Measurements from ENCODE around the gene TSKU. TPM values are rescaled to one million over a fixed set of nuclear protein-coding genes. Genes with fewer than 3 reads are reported as not detected.

Gene TSKU
- total RNA-seq, 1 experiment from 2014 or later: 40.6 TPM

DNA sequence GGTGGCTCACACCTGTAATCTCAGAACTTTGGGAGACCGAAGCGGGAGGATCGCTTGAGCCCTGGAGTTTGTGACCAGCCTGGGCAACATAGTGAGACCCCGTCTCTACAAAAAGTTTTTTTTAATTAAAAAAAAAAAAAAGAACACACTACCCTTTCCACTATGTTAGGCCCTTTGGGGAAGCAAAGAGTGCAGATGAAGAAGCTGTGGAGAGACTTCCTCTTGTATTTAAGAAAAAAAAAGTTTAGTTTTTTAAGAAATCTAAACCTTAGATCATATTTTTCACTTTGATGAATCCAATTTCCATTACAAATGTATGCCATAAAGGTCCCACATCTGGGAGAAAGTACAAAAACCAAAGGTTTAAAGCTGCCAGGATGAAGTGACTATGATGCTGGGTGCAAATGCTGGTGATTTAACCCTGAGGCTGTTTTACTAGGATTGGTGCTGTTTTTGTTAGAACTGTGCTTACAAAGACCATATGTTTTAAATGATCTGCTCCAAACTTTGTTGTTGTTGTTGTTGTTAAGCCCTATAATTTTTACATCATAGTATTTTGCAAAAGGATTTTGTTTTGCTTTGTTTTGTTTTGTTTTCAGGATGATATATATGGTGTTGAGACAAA is 48.6 kb downstream of the TSKU start:
- intact Hi-C loops (cut with micrococcal nuclease; ENCODE audit: unreplicated experiment): no loop called here
- H3K4me1 ChIP-seq: no peaks in the 10 kb centered on the region
- TF ChIP-seq, protein P1, sequence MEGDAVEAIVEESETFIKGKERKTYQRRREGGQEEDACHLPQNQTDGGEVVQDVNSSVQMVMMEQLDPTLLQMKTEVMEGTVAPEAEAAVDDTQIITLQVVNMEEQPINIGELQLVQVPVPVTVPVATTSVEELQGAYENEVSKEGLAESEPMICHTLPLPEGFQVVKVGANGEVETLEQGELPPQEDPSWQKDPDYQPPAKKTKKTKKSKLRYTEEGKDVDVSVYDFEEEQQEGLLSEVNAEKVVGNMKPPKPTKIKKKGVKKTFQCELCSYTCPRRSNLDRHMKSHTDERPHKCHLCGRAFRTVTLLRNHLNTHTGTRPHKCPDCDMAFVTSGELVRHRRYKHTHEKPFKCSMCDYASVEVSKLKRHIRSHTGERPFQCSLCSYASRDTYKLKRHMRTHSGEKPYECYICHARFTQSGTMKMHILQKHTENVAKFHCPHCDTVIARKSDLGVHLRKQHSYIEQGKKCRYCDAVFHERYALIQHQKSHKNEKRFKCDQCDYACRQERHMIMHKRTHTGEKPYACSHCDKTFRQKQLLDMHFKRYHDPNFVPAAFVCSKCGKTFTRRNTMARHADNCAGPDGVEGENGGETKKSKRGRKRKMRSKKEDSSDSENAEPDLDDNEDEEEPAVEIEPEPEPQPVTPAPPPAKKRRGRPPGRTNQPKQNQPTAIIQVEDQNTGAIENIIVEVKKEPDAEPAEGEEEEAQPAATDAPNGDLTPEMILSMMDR (IDR thresholded peaks at IDR 0.05; ENCODE audit: insufficient read depth in 1 of 2, low read depth in 1 of 2, low read length in 1 of 2, severe bottlenecking in 1 of 2, unreplicated experiment in 1 of 2): no peak
- Mint-ChIP-seq H3K27me3 (ENCODE audit: insufficient read depth, unreplicated experiment) (peaks cover 8% of the 10 kb centered on the region), H3K4me1 (ENCODE audit: low read depth, unreplicated experiment) (no peaks in the 10 kb centered on the region), H3K9me3 (ENCODE audit: unreplicated experiment) (no peaks in the 10 kb centered on the region), H3K27ac (ENCODE audit: unreplicated experiment) (no peak overlapping the region), H3K4me3 (ENCODE audit: unreplicated experiment) (no peak overlapping the region), H3K36me3 (ENCODE audit: insufficient read depth, unreplicated experiment) (no peaks in the 10 kb centered on the region)
- no TSS peak for BruUV-seq (replicated peaks)
- H3K4me3 ChIP-seq (ENCODE audit: low read depth, low read length): no peak overlapping the region
- no peaks in the 10 kb centered on the region for H3K27me3 ChIP-seq (replicated peaks; ENCODE audit: control insufficient read depth, insufficient read depth, low read length)
- no peak for DNase-seq
- POLR2A ChIA-PET: no interaction called here
- CTCF ChIA-PET: no interaction called here
- no peaks in the 10 kb centered on the region; the same call in 1 of the 2 replicates for H3K9me3 ChIP-seq
- H3K36me3 ChIP-seq (ENCODE audit: control insufficient read depth, insufficient read depth, low read length): no peaks in the 10 kb centered on the region

DNA sequence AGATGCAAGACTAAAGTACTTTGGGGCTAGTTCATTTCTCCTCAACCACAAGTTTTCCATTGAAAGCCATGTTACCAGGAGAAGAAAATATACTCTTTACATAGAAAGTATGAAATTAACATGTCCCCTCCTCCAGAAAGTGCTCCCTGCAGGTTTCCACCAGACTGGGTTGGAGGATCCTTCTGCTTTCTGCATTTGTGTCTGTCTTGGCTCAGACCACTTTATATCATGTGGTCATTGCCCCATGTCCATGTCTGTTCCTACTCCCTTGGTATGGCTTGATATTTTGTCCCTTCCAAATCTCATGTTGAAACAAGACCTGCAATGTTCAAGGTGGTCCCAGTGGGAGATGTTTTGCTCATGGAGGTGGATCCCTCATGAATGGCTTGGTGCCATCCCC is 49.2 kb downstream of the TSKU start:
- H3K9me3 Mint-ChIP-seq (ENCODE audit: unreplicated experiment): no peaks in the 10 kb centered on the region
- Histone ChIP-seq H3K9me3 (no peaks in the 10 kb centered on the region; the same call in 1 of the 2 replicates), H3K27me3 (replicated peaks; ENCODE audit: control insufficient read depth, insufficient read depth, low read length) (no peaks in the 10 kb centered on the region), H3K4me3 (ENCODE audit: low read depth, low read length) (no peak overlapping the region), H3K36me3 (ENCODE audit: control insufficient read depth, insufficient read depth, low read length) (no peaks in the 10 kb centered on the region), H3K4me1 (no peaks in the 10 kb centered on the region)
- POLR2A ChIA-PET: no interaction called here
- CTCF ChIA-PET: no interaction called here
- H3K27me3 Mint-ChIP-seq (ENCODE audit: insufficient read depth, unreplicated experiment): peaks cover 8% of the 10 kb centered on the region
- H3K36me3 Mint-ChIP-seq (ENCODE audit: insufficient read depth, unreplicated experiment): no peaks in the 10 kb centered on the region
- TF ChIP-seq, protein P1 (IDR thresholded peaks at IDR 0.05; ENCODE audit: insufficient read depth in 1 of 2, low read depth in 1 of 2, low read length in 1 of 2, severe bottlenecking in 1 of 2, unreplicated experiment in 1 of 2): no peak
- no peak for DNase-seq
- no peak overlapping the region for H3K4me3 Mint-ChIP-seq (ENCODE audit: unreplicated experiment)
- H3K4me1 Mint-ChIP-seq (ENCODE audit: low read depth, unreplicated experiment): no peaks in the 10 kb centered on the region
- BruUV-seq (replicated peaks): no TSS peak
- no peak overlapping the region for H3K27ac Mint-ChIP-seq (ENCODE audit: unreplicated experiment)
- intact Hi-C loops (cut with micrococcal nuclease; ENCODE audit: unreplicated experiment): no loop called here

DNA sequence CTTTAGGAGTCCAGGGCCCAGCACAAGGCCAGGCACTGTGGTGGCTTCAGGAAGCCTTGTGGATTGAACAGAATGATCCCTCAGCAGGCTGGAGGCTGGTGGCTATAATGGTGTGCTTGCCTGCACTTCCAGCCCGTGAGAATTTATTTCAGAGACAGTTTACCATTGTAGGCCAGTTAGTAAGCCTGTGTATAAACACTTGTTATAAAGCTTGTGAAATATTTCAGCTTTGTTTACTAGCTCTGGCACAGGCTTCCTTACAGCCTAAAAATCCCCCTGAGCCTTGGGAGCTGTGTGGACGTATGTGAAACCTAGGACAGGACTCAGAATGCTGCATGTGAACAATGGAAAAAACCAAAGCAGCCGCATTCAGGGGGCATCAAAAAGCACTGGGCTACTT is 51.0 kb downstream of the TSKU start:
- H3K36me3 ChIP-seq (ENCODE audit: control insufficient read depth, insufficient read depth, low read length): no peaks in the 10 kb centered on the region
- intact Hi-C loops (cut with micrococcal nuclease; ENCODE audit: unreplicated experiment): no loop called here
- no peak overlapping the region for H3K4me3 Mint-ChIP-seq (ENCODE audit: unreplicated experiment)
- H3K4me3 ChIP-seq (ENCODE audit: low read depth, low read length): no peak overlapping the region
- BruUV-seq (replicated peaks): no TSS peak
- no peaks in the 10 kb centered on the region for H3K27me3 ChIP-seq (replicated peaks; ENCODE audit: control insufficient read depth, insufficient read depth, low read length)
- no peak for DNase-seq
- ChIA-PET POLR2A (no interaction called here), CTCF (no interaction called here)
- TF ChIP-seq, protein P1 (IDR thresholded peaks at IDR 0.05; ENCODE audit: insufficient read depth in 1 of 2, low read depth in 1 of 2, low read length in 1 of 2, severe bottlenecking in 1 of 2, unreplicated experiment in 1 of 2): no peak
- H3K36me3 Mint-ChIP-seq (ENCODE audit: insufficient read depth, unreplicated experiment): no peaks in the 10 kb centered on the region
- no peaks in the 10 kb centered on the region for H3K9me3 Mint-ChIP-seq (ENCODE audit: unreplicated experiment)
- H3K27me3 Mint-ChIP-seq (ENCODE audit: insufficient read depth, unreplicated experiment): peaks cover 8% of the 10 kb centered on the region
- no peak overlapping the region for H3K27ac Mint-ChIP-seq (ENCODE audit: unreplicated experiment)
- H3K9me3 ChIP-seq: no peaks in the 10 kb centered on the region; the same call in 1 of the 2 replicates
- peaks cover 5% of the 10 kb centered on the region for H3K4me1 ChIP-seq
- H3K4me1 Mint-ChIP-seq (ENCODE audit: low read depth, unreplicated experiment): peaks cover 8% of the 10 kb centered on the region

Data from Caco-2 (cell line).